ENCODE data around the gene SORBS2.

SORBS2 gene

GRCh38 chr4:185836241-185837084 lies 24.5 kb upstream of the SORBS2 start:
- DNase-seq (ENCODE audit: low read depth in 2 of 2) = no peak

DNA sequence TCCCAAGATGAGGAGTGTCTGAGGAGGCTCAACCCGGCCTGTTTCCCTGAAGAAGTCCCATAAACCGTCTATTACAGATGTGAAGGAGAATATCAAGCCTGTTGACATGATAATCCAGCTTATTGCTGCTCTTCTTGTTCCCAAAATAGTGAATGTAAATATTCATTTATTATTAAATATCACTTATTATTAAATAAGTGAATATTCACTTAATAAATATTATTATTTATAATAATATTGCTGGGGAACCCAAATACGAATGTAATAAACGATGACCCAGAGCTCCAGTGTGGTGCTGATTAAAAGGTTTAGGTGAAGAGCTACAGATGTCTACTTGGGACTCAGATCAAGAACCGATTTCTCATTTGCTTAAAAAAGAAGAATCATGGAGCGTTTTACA lies 23.8 kb upstream of the SORBS2 start:
- DNase-seq (ENCODE audit: low read depth in 2 of 2) = no peak

GRCh38 chr4:185835336-185835735 lies 23.3 kb upstream of the SORBS2 start:
- DNase-seq (ENCODE audit: low read depth in 2 of 2) = no peak

DNA sequence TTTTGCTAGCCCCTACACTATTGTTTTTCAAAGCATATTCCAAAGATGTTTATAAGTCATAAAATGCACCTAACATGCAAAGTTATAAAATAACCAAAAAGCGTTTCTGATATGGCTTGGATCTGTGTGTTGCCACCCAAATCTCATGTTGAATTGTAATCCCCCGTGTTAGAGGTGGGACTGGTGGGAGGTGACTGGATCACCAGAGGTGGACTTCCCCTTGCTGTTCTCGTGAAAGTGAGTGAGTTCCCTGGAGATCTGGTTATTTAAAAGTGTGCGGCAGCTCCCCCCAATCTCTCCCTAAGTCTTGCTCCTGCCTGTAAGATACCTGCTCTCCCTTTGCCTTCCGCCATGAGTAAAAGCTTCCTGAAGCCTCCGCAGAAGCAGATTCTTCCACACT lies 22.8 kb upstream of the SORBS2 start:
- DNase-seq (ENCODE audit: low read depth in 2 of 2) = no peak

DNA sequence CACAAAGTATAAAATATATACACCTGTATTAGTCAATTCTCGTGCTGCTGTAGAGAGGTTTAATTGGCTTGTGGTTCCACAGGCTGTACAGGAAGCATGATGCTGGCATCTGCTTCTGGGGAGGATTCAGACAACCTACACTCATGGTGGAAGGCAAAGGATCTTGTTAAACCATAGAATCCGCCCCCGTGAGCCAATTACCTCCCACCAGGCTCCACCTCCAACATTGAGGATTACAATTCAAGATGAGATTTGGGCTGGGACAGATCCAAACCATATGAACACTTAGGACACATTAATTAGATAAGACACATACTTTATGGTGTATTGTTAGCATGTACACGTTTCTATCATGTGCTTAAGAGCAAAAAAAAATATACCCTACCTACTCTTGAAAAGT lies 22.1 kb upstream of the SORBS2 start:
- no peak for DNase-seq (ENCODE audit: low read depth in 2 of 2)

DNA sequence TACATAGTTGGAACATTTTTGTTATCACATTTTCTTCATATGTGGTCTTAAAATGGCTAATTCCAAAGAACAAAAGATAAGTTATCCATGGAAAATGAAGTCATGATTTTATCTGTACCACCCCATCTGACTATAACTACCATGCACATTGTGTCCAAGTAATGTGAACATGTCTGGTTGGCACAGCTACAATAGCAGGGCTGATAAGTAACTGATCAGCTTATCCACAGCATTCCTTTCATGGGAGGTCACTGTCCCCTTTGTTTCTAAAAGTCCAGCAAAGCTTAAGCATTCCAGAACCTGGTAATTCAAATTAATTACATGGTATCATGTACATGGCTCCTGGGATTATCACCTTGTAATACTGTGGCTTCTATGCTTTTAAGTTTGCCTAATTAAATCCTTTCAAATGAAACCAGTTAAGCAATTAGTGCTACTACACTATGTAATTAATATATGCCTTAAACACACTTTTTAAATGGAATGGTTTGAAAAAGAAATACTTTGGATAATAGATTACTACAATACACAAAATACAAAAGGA lies 21.1 kb upstream of the SORBS2 start:
- DNase-seq (ENCODE audit: low read depth in 2 of 2) = no peak

DNA sequence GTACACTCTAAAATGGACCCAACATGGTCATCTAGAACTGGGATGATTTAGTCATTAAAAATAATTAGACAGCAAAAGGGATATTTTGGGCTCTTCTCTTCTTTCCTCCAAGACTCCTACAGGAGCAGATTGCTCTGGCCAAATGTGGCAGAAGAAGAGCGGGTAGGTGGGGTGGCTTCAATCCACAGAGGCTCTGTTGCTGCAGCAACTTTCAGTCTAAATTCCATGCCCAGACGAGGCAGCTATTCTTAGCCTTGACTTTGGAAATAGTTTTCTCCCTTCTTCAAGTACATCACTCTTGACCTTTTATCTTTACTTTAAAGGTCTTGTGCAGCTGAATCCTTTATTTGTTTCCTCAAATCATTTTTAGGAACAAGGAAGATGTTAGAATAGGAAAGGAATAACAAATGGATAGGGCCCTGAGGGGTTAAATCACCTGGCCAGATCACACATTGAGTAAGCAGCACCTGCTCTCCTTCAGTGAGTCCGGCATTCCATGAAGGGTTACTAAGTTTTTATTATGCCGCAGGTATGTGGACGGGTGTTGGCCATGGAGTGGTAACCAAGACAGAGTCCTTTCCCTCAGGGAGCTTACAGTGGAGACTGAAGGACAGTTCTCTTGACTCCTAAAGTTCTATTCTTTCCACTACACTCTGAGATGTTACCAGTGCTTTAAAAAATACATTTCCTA lies 19.3 kb upstream of the SORBS2 start:
- no peak for DNase-seq (ENCODE audit: low read depth in 2 of 2)

- DNase-seq (ENCODE audit: low read depth in 2 of 2) = no peak
Observed at GRCh38 chr4:185830263-185830994, 18.4 kb upstream of the SORBS2 start.

- no peak for DNase-seq (ENCODE audit: low read depth in 2 of 2)
Observed at GRCh38 chr4:185826381-185826780, 14.4 kb upstream of the SORBS2 start.

DNA sequence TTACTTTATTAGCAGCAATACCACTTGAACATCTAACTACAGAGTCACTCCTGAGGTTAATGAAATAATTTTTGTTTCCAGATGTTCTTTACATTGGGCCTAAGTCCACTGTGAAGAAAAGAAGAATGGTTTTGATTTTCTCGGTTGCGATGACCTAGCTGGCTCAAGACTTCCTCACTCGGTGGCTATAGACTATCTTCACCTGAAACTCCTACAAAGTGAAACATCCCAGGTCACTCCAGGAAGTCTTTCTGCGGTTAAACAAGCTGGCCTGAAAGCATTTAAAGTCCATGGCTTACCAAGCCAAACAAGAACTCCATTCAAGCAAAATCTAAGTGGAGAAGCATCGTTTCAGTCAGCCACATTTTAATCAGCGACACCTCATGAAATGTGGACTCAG lies 13.7 kb upstream of the SORBS2 start:
- DNase-seq (ENCODE audit: low read depth in 2 of 2) = no peak

DNA sequence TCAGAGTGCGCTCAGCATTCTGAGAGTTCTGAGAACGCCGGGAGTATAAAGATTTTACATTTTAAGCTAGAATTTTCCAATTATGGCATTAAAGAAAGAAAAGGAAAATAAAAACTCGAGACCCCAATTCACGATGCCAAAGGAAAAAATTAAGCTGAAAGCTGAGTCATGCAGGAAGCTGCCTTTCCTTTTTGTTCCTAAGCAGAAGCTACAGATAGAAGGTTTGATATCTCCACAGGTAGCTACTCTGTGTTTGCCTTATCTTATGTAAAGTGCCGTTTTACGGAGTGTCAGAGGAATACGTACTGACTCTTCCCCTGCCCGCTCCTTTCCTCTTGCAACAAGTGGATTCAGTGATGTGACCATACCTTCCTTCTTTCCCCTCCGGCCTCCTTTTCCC lies 10.8 kb upstream of the SORBS2 start:
- no peak for DNase-seq (ENCODE audit: low read depth in 2 of 2)

DNA sequence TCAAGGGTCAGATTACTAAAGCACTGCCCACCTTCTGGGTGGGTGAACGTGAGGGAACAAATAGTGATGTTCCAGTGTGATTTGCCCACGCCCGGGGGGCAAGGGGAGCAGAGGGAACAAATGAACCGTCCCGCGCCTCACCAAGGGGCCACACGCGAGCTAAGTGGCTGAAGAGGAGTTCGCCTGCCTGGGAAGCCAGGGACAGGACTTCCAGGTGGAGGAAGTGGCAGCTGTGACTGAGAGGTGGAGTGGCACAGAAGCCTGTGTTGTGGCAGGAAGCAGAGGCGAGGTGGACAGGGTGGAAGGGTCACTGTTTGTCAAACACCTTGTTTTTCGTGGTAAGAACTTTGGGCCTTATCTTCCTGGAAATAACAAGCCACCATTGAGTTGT lies 9.0 kb upstream of the SORBS2 start:
- DNase-seq (ENCODE audit: low read depth in 2 of 2) = no peak

DNA sequence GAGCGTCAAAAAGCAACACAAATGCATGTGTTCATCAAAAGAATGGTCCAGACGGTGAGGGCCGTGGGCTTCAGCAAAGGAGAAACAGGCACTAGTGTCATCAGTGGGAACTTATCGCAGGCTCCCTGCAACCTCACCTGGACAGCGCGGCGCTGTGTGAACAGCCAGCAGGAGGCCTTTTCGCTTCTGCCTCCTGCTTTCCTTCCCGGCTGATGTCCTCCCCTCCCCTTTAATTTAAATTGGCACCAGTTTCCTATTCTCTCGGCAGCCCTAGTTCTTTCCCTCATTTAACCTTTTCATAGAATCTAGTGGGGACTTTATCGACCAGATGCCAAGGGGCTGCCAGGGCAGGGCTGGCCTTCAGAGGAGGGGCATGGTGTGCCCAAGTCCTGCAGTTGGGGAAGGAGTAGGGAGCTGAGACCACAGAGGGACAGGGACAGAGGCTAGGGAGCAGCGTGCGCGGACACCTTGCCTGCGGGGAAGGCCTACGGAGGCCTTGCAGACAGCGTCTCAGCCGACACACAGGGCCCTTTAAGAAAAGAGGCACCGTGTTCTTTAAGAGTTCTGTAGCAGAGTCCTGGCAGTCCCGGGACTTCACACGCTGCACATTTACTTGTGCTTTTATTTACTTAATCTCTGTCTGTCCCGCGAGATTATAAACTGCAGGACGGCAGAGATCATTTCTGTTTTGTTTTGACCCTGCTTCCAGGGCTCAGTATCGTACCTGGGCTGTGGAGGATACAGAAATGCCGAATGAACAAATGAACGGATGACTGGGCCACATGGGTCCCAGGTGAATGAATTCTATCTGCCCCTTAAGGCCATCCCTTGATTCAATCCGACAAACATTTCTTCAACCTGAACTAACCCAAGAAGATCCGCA lies 8.4 kb upstream of the SORBS2 start:
- no peak for DNase-seq (ENCODE audit: low read depth in 2 of 2)

GRCh38 chr4:185819144-185819543 lies 7.2 kb upstream of the SORBS2 start:
- no peak for DNase-seq (ENCODE audit: low read depth in 2 of 2)

- DNase-seq (ENCODE audit: low read depth in 2 of 2) = no peak
Observed at GRCh38 chr4:185817403-185817818, 5.4 kb upstream of the SORBS2 start.

- no peak for DNase-seq (ENCODE audit: low read depth in 2 of 2)
Observed at GRCh38 chr4:185813133-185813532, 1.1 kb upstream of the SORBS2 start.

- DNase-seq (ENCODE audit: low read depth in 2 of 2) = no peak
Observed at GRCh38 chr4:185810746-185811508, 1.1 kb downstream of the SORBS2 start.

DNA sequence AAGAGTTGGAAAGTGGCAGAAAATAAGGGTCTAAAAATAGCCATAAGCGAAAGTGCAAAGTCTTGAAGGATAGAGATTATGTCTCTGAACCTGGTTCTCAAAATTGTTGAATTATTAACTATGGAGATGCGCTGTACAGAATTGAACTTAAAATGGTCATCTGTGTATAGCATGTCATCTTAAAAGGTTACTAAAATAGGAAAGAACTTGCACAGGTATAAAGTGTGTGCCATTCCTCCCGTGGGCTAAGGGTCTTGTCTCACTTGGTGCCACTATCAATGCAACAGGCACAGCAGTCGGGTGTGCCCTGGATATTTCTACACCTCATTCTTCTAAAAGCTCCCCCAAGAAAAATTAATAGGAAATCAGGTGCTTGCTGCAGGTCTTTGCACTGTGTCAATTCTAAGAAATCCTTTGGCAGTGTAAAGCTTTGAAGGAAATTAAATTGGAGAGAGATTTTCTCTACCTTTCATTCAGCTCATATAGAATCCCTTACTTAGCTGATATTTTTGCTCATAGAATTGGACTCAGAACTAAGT lies 2.4 kb downstream of the SORBS2 start:
- DNase-seq (ENCODE audit: low read depth in 2 of 2) = no peak

DNA sequence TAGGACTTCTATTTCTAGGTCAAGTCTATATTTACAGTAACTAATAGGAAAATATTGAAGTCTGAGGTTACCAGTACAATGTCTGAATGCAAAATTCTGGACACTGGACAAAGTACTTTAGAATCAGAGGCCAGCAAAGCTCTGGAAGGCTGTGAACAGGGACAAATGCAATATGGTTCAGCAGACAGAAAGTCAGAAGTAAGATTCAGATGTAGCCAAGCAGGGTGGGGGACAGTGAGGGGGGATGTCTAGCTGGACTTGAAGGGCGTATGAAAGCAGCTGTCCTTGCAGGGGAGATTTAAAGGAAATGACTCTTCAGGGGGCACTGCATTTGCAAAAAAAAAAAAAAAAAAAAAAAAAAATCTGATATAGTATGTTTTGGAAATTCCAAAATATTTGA lies 2.9 kb downstream of the SORBS2 start:
- no peak for DNase-seq (ENCODE audit: low read depth in 2 of 2)

GRCh38 chr4:185805979-185806378 lies 6.0 kb downstream of the SORBS2 start:
- DNase-seq (ENCODE audit: low read depth in 2 of 2) = no peak

All from stimulated activated CD8-positive, alpha-beta memory T cell treated with anti-CD3 and anti-CD28 coated beads, Interleukin-7, amount 100 ng/mL, for 1 hour (primary cell).